ENCODE results near the gene SLAMF7.
"Not testable (repeated sequence)": the region's sequence is repeated elsewhere in the genome, so short reads cannot be mapped to it uniquely, and the experiment has no call there.

Gene SLAMF7

DNA sequence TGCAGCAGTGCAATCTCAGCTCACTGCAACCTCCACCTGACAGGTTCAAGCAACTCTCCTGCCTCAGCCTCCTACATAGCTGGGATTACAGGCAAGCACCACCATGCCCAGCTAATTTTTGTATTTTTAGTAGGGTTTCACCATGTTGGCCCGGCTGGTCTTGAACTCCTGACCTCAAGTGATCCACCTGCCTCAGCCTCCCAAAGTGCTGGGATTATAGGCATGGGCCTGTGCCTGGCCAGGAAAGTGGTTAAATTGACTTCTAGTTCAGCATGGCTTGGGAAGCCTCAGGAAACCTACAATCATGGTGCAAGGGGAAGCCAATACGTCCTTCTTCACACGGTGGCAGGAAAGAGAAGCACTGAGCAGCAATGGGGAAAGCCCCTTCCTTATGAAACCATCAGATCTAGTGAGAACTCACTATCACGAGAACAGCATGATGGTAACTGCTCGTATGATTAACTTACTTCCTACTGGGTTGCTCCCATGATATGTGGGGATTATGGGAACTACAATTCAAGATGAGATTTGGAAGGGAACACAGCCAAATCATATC, 26.4 kb upstream of the SLAMF7 start:
- H3K4me3 Mint-ChIP-seq; H3K27me3 Mint-ChIP-seq; H3K9me3 Mint-ChIP-seq (ENCODE audit: low read depth); H3K27ac Mint-ChIP-seq; H3K36me3 Mint-ChIP-seq: not testable (repeated sequence)
- H3K4me1 Mint-ChIP-seq (ENCODE audit: low read depth): peaks cover 44% of the 10 kb centered on the region

DNA sequence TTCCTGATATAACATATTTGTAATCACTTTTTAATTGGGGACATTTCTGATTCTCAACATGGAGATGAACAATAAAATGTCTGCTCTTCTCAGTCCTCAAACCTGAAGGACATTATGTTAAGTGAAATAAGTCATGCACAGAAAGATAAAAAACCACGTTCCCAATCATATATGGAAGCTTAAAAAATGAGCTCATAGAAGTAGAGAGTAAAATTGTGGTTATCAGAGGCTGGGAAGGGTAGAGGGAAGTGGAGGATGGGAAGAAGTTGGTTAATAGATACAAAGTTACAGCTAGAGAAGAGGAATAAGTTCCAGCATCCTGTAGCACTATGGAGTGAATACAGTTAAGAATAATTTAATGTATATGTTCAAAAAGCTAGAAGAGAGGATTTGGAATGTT, 25.9 kb upstream of the SLAMF7 start:
- Mint-ChIP-seq H3K4me1 (ENCODE audit: low read depth) (peaks cover 48% of the 10 kb centered on the region), H3K36me3 (peaks cover 8% of the 10 kb centered on the region), H3K4me3 (no peak overlapping the region), H3K27me3 (no peaks in the 10 kb centered on the region), H3K27ac (no peak overlapping the region), H3K9me3 (ENCODE audit: low read depth) (no peaks in the 10 kb centered on the region)

DNA sequence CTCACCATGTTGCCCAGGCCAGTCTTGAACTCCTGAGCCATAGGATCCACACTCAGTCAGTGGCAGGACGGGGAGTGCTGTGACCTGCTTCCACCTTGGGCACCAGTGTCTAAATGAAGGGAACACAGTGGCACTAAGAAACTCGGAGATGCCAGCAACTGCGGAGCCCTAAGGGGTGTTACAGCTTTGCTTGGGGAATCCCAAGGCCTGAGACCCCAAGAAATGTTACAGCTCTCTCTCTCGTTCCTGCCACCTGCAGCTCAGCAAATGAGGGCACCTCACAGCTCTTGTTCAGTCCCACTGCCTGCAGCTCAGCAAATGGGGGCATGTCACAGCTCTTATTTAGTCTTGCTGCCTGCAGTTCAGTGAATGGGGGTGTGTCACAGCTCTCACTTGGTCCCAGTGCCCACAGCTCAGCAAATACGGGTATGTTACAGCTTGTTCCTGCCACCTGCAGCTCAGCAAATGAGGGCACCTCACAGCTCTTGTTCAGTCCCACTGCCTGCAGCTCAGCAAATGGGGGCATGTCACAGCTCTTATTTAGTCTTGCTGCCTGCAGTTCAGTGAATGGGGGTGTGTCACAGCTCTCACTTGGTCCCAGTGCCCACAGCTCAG, 24.9 kb upstream of the SLAMF7 start:
- Mint-ChIP-seq H3K27ac (peak overlapping the region; percentile 61), H3K4me3 (peak overlapping the region; percentile 8), H3K4me1 (ENCODE audit: low read depth) (peaks cover 49% of the 10 kb centered on the region)
- H3K36me3 Mint-ChIP-seq; H3K27me3 Mint-ChIP-seq; H3K9me3 Mint-ChIP-seq (ENCODE audit: low read depth): not testable (repeated sequence)

DNA sequence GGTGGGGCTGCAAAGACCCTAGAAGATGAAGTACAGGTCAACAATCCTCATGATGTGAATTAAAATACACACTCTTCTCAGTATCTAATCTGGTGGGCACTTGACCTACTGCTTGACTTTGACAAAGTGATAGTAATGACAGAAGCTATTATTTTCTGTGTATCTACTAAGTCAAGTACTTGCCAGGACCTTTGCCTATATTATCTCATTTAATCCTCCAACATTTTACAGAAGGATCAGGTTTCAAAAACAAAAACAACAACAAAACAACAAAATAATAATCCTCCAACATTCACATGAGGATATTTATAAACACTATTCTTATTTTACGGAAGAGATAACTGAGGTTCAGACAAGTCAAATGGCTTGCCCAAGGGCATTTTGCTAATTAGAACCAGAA, 23.0 kb upstream of the SLAMF7 start:
- H3K27ac Mint-ChIP-seq: peak overlapping the region; percentile 64
- H3K36me3 Mint-ChIP-seq: no peaks in the 10 kb centered on the region

DNA sequence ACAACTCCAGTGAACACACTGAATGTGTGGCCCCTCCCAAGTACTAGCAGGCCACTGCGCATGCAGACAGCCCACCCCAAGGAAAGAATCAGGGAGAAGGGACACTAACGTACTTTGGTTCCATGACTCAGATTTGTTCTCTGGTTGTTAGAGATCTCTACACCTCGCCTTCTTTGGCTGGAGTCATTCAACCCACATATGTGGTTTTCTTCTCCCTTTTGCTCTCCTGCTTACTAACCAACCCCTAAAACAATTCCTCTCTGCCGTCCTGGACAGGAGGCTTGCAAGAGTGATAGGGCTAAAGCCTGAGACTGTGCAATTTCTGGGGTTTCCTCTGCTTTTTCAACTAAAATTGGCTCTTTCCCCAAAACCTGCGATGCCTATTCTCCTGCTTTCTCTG, 21.7 kb upstream of the SLAMF7 start:
- no peak overlapping the region for H3K27ac Mint-ChIP-seq
- no peaks in the 10 kb centered on the region for H3K27me3 Mint-ChIP-seq

More for the DNA sequence above, 23.0 kb upstream of the SLAMF7 start:
- H3K4me1 Mint-ChIP-seq (ENCODE audit: low read depth): peaks cover 63% of the 10 kb centered on the region
- no peaks in the 10 kb centered on the region for H3K9me3 Mint-ChIP-seq (ENCODE audit: low read depth)
- H3K27me3 Mint-ChIP-seq: no peaks in the 10 kb centered on the region
- H3K4me3 Mint-ChIP-seq: no peak overlapping the region

DNA sequence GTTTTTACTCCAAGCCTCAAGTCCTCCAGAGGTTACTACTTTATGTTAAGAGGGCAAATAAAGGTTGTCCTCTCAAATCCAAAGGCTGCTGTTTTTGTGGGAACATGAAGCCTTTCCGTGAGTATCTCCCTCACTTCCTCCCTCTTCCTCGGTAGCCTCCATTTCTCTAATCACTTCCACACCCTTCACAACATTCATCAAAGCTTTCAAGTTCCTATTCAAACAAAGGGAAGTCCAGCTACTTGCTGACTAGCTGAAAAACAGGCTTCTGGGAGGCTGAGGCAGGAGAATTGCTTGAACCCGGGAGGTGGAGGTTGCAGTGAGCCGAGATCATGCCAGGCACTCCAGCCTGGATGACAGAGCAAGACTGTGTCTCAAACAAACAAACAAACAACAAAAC, 20.8 kb upstream of the SLAMF7 start:
- Mint-ChIP-seq H3K27ac (no peak overlapping the region), H3K36me3 (no peaks in the 10 kb centered on the region), H3K4me1 (ENCODE audit: low read depth) (peaks cover 62% of the 10 kb centered on the region), H3K4me3 (no peak overlapping the region), H3K9me3 (ENCODE audit: low read depth) (no peaks in the 10 kb centered on the region), H3K27me3 (no peaks in the 10 kb centered on the region)

More for the DNA sequence above, 21.7 kb upstream of the SLAMF7 start:
- no peaks in the 10 kb centered on the region for H3K36me3 Mint-ChIP-seq
- no peak overlapping the region for H3K4me3 Mint-ChIP-seq
- no peaks in the 10 kb centered on the region for H3K9me3 Mint-ChIP-seq (ENCODE audit: low read depth)
- peaks cover 62% of the 10 kb centered on the region for H3K4me1 Mint-ChIP-seq (ENCODE audit: low read depth)

DNA sequence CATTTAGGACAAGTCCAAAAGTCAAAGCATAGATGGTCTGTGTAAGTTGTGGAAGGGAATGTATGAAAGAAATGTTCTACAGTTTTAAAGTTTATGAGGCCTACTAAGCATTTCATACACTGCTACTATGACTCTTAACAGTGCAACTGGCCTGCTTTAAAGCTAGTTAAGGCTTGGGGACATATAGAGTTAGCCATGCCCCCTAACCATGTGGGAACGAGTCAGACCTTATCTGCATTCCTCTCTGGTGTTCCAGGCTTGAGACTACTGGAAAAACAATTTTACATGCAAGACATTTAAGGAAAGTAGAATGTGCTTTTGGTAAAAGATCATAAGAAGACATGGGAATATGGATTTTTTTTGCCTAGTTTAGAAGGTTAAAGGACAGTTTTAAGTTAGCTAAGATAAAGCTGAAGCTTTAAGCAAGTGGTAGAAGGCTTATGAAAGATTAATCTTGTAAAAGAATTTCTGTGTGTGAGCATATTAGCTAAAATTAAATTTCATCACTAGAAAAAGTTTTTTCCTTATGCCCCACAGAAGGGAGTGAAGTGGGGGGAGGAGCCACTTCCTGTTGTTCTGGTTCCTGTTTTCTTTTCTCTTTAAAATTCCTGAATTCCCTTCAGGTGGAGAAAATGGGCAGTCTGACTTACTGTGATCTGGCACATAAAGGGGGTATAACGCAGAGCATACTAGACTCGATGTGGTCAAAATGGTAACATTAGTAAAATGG, 18.5 kb upstream of the SLAMF7 start:
- H3K27ac Mint-ChIP-seq: peak overlapping the region; percentile 34
- peaks cover 58% of the 10 kb centered on the region for H3K4me1 Mint-ChIP-seq (ENCODE audit: low read depth)
- H3K27me3 Mint-ChIP-seq: no peaks in the 10 kb centered on the region
- H3K36me3 Mint-ChIP-seq: no peaks in the 10 kb centered on the region
- no peaks in the 10 kb centered on the region for H3K9me3 Mint-ChIP-seq (ENCODE audit: low read depth)
- H3K4me3 Mint-ChIP-seq: no peak overlapping the region

DNA sequence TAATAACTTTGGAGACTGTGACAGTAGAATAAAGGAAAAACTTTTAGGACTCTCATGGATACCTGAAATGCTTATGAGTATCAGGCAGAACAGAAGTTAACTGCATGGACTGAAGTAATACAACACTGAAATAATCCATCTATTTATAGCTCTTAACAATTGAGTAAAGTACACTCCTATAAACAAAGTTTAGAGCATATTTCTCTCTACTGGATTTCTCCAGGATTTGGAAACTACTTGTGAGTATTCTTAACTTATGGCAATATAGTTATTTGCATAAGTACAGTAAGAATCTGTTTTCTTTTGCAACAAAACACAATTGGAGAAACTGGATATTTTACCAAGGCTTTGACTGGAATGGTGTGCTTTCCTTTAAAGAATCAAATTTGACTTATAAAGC, 17.6 kb upstream of the SLAMF7 start:
- H3K27me3 Mint-ChIP-seq: no peaks in the 10 kb centered on the region
- no peak overlapping the region for H3K27ac Mint-ChIP-seq
- H3K36me3 Mint-ChIP-seq: no peaks in the 10 kb centered on the region
- no peaks in the 10 kb centered on the region for H3K9me3 Mint-ChIP-seq (ENCODE audit: low read depth)
- H3K4me3 Mint-ChIP-seq: no peak overlapping the region
- peaks cover 52% of the 10 kb centered on the region for H3K4me1 Mint-ChIP-seq (ENCODE audit: low read depth)

DNA sequence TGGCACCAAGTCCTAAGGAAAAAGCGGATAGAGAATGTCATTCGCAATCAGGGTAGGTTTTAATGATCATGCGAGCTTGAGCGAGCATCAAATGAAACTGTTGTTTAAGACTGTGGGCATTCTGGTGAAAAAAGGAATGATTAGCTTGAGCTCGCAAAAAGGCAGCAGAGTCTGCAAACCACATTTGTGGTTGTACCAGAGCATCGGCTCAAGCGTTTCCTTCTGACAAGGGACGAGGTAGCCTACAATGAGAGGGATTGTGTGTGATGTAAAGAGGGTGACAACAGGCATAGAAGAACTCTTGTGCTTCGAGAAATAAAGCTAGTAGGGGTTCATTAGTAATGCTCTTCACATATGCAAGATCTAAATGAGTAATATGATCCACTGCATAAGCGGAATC, 16.3 kb upstream of the SLAMF7 start:
- Mint-ChIP-seq H3K27me3 (no peaks in the 10 kb centered on the region), H3K4me1 (ENCODE audit: low read depth) (peaks cover 41% of the 10 kb centered on the region), H3K9me3 (ENCODE audit: low read depth) (no peaks in the 10 kb centered on the region), H3K27ac (peak overlapping the region; percentile 71), H3K36me3 (no peaks in the 10 kb centered on the region), H3K4me3 (peak overlapping the region; percentile 30)

DNA sequence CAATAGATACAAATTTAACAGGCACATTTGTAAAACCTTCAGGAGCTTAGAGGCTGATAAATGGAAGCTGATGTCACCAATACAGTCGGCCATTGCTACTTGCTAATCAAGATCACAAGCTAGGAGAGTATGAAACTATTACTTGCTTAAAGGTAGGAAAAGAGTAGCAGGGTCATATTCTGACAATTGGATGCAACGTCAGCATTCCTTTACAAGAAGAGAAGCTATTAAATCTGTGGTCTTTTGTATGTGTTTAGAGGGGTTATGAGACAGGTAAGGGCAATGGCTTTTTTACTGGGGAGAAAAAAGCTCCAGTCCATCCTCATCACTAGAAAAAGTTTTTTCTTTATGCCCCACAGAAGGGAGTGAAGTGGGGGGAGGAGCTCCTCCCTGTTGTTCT, 15.7 kb upstream of the SLAMF7 start:
- H3K9me3 Mint-ChIP-seq (ENCODE audit: low read depth): no peaks in the 10 kb centered on the region
- no peaks in the 10 kb centered on the region for H3K27me3 Mint-ChIP-seq
- H3K4me1 Mint-ChIP-seq (ENCODE audit: low read depth): peaks cover 39% of the 10 kb centered on the region
- no peaks in the 10 kb centered on the region for H3K36me3 Mint-ChIP-seq
- no peak overlapping the region for H3K4me3 Mint-ChIP-seq
- no peak overlapping the region for H3K27ac Mint-ChIP-seq

DNA sequence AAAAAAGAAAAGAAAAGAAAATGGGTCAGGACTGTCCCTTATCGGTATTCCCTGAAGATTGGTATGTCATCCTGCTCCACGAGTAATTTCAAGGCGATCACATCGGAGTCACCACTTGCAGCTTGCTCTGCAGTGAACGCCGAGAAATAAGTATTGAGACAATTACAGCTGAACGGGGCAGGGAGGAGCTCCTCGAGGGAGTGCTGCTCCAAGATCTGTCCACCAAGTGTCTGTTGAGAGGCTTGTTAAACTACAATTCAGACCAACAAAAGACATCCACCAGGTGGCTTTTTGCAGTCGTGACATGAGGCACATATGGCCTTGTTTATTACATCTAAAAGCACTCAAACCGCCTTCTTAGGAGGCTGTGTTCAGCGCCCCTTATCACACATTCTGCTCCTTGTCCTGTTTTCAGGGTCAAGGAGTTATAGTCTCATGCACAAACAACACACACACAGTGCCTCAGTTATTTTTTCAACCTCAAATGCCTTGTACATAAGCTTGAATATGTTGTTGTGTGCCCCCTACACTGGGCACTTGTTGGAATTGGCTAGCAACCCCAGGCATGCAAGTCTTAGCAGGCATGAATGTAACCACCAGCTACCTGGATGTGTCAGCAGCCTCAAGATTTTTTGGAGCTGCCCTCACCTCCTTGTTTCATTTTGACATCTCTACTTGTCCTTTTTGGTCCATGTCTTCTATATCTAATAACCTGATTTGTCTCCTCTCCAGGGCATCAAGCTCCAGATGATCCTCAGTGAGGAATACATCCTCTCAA, 14.4 kb upstream of the SLAMF7 start:
- no peak overlapping the region for H3K4me3 Mint-ChIP-seq
- peaks cover 35% of the 10 kb centered on the region for H3K4me1 Mint-ChIP-seq (ENCODE audit: low read depth)
- no peaks in the 10 kb centered on the region for H3K9me3 Mint-ChIP-seq (ENCODE audit: low read depth)
- H3K27me3 Mint-ChIP-seq: no peaks in the 10 kb centered on the region
- H3K36me3 Mint-ChIP-seq: no peaks in the 10 kb centered on the region
- H3K27ac Mint-ChIP-seq: no peak overlapping the region

DNA sequence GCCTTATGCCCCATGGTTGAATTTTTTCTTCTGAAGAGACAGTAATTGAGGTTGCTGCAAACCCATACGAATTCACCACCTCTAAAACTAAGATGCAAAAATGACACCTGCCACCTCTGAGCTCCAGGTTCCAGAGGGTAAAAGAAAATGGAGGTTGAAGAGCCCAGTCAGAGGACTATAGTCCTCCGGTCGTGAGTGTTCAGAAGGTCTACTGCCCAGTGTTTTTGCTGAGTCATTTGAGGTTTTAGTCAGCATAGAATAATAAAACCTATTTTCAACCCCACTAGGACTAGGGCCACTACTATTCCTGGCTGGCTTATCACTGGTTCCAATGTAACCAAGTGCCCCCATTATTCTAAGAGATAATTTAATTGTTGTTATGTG, 12.9 kb upstream of the SLAMF7 start:
- no peak overlapping the region for H3K4me3 Mint-ChIP-seq
- H3K27ac Mint-ChIP-seq: no peak overlapping the region
- H3K9me3 Mint-ChIP-seq (ENCODE audit: low read depth): no peaks in the 10 kb centered on the region
- H3K27me3 Mint-ChIP-seq: no peaks in the 10 kb centered on the region
- peaks cover 23% of the 10 kb centered on the region for H3K4me1 Mint-ChIP-seq (ENCODE audit: low read depth)
- H3K36me3 Mint-ChIP-seq: no peaks in the 10 kb centered on the region

DNA sequence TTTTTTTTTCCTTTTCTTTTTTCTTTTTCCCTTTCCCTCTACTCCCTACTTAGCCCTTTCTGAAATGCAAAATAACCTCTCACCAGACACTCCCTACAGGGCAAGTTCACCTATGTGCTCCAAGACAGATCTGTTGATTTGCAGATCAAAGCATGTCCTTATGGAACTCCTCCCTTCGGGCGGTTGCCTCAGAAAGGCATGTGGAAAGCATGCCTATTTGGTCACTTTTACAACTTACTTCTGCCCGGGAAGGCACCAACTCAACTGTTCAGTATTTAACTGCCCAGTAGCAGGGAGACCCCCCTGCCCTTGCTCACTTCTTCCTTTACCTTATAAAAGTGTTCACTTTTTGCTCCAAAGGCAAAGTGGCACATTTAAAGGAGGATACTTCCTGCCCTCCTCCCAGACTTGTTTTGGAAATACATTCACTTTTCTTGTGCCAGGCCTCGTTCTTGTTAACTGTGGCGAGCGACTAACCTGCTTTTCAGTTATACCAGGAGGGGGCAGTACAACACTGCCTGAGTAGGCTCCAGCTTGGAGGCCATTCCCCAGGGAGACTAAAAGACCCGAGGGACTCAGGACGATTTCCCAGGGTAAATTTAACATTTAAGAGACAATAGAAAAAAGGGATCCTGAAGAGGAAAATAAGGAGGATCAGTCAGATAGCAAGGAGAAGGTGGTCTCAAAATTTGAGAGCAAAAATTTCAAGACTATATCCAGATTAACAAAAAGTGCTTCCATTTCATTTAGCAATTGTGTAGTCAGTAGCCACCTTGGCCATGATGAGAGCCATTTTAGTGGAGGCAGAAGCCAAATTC, 12.3 kb upstream of the SLAMF7 start:
- no peak overlapping the region for H3K4me3 Mint-ChIP-seq
- H3K36me3 Mint-ChIP-seq: no peaks in the 10 kb centered on the region
- H3K27me3 Mint-ChIP-seq: no peaks in the 10 kb centered on the region
- no peaks in the 10 kb centered on the region for H3K9me3 Mint-ChIP-seq (ENCODE audit: low read depth)
- H3K4me1 Mint-ChIP-seq (ENCODE audit: low read depth): peaks cover 27% of the 10 kb centered on the region
- H3K27ac Mint-ChIP-seq: no peak overlapping the region

DNA sequence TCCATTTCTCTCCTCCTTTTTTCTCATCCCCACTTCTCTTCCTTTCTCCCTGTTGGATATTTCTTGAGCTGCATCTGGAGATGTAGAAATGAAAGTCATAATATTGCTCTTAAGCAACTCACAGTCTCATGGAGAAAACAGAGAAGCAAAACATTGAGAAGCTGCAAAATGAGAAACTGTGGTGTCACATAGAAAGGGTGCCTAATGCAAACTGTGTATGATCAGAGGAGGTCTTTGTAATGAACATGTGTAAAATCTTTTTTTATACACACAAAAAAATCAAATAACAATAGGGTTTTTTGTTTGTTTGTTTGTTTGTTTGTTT, 11.8 kb upstream of the SLAMF7 start:
- Mint-ChIP-seq H3K36me3 (no peaks in the 10 kb centered on the region), H3K4me3 (no peak overlapping the region)

DNA sequence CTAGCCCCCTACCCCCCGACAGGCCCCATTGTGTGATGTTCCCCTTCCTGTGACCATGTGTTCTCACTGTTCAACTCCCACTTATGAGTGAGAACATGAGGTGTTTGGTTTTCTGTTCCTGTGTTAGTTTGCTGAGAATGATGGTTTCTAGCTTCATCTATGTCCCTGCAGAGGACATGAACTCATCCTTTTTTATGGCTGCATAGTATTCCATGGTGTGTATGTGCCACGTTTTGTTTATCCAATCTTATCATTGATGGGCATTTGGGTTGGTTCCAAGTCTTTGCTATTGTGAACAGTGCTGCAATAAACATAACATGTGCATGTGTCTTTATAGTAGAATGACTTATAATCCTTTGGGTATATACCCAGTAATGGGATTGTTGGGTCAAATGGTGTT, 7.5 kb upstream of the SLAMF7 start:
- peaks cover 43% of the 10 kb centered on the region for H3K4me1 Mint-ChIP-seq (ENCODE audit: low read depth)
- not testable (repeated sequence) for H3K4me3 Mint-ChIP-seq; H3K9me3 Mint-ChIP-seq (ENCODE audit: low read depth); H3K27me3 Mint-ChIP-seq
- H3K27ac Mint-ChIP-seq: peak overlapping the region; percentile 86
- peaks cover 20% of the 10 kb centered on the region for H3K36me3 Mint-ChIP-seq

More for the DNA sequence above, 11.8 kb upstream of the SLAMF7 start:
- Mint-ChIP-seq H3K27me3 (no peaks in the 10 kb centered on the region), H3K27ac (no peak overlapping the region), H3K9me3 (ENCODE audit: low read depth) (no peaks in the 10 kb centered on the region), H3K4me1 (ENCODE audit: low read depth) (peaks cover 30% of the 10 kb centered on the region)
